DND-41 (cell line): Measurements from ENCODE around the gene BTRC.
"Not testable (repeated sequence)": the region's sequence is repeated elsewhere in the genome, so short reads cannot be mapped to it uniquely, and the experiment has no call there.

Experiments
- CTCF ChIP-seq: IDR thresholded peaks from 2 replicates; pipeline ENCODE4 v1.5.1; 2012; ENCODE audit warnings: borderline replicate concordance, low read length, moderate library complexity, mild to moderate bottlenecking; ENCODE audit not compliant: poor library complexity, severe bottlenecking; ENCODE audit errors: extremely low read depth
- EZH2 ChIP-seq: IDR thresholded peaks from 3 replicates; pipeline ENCODE4 v1.6.1; 2012; ENCODE audit warnings: borderline replicate concordance, low read depth, mild to moderate bottlenecking, moderate library complexity, low read length, inconsistent platforms; ENCODE audit not compliant: severe bottlenecking

DNA sequence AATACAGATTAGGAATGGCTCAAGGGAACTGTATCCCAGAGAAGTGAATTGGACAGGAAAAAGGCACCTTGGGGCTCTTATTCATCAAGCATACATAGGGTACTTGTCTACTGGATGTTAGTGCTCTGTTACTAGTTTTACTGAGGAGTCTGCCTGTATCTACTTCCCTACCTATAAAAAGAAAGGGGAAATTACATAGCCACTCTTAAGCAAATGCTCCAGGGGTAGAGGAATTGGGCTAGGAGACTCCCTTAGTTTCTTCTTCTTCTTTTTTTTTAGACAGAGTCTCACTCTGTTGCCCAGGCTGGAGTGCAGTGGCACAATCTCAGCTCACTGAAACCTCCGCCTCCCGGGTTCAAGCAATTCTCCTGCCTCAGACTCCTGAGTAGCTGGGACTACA is 239.4 kb downstream of the BTRC start:
- TF ChIP-seq CTCF, EZH2: not testable (repeated sequence)
